ENCODE results near the gene OR4F6. TPM values are rescaled to one million over a fixed set of nuclear protein-coding genes. Genes with fewer than 3 reads are reported as not detected.
"Not testable (repeated sequence)": the region's sequence is repeated elsewhere in the genome, so short reads cannot be mapped to it uniquely, and the experiment has no call there.

Gene OR4F6
- total RNA-seq: not detected
- not detected for polyA plus RNA-seq (2013, experiment 1 of 2)
- polyA plus RNA-seq (2013, experiment 2 of 2): not detected
- long read RNA-seq, experiment 1: 0 reads
- long read RNA-seq, experiment 2: 0 reads
- long read RNA-seq, experiment 3: 0 reads
- long read RNA-seq, experiment 4: 0 reads

GRCh38 chr15:101803209-101803608 is at the start of gene OR4F6:
Gene OR4F6, plus strand, starts transcription at chr15:101803509. Its CDS starts 2,211 bp downstream, at chr15:101805720.
- H3K4me1 Mint-ChIP-seq: no peaks in the 10 kb centered on the region
- H3K27ac ChIP-seq (ENCODE audit: low read depth, low read length): no peak within 1 kb of the TSS
- H3K4me3 ChIP-seq (ENCODE audit: low read length): no peak within 1 kb of the TSS
- no peaks in the 10 kb centered on the region for H3K9me3 Mint-ChIP-seq
- TF ChIP-seq CTCF (conservative IDR thresholded peaks at IDR 0.05): no peak
- no peak within 1 kb of the TSS for H3K9ac ChIP-seq (ENCODE audit: extremely low read depth, low read length, poor library complexity, severe bottlenecking)
- no peaks in the 10 kb centered on the region for H3K4me1 ChIP-seq (ENCODE audit: control insufficient read depth, insufficient read depth, low read length)
- no peaks in the 10 kb centered on the region for H3K27me3 ChIP-seq (ENCODE audit: control insufficient read depth, insufficient read depth, low read length, poor library complexity, severe bottlenecking)
- H3K4me3 Mint-ChIP-seq: no peak within 1 kb of the TSS
- H3K27me3 Mint-ChIP-seq (ENCODE audit: insufficient read depth): peaks cover 3% of the 10 kb centered on the region
- no peaks in the 10 kb centered on the region for H3K9me3 ChIP-seq (ENCODE audit: control insufficient read depth, low read length)
- no peak for DNase-seq
- no peak within 1 kb of the TSS for H3K27ac Mint-ChIP-seq
- 94 to 100% methylated on average over 2 of the region's 2 CpGs for WGBS, 2 experiments (ENCODE audit: insufficient coverage in 1 of 2, insufficient read length in 1 of 2)
- no peaks in the 10 kb centered on the region for H3K36me3 ChIP-seq (ENCODE audit: control insufficient read depth, insufficient read depth, low read length)
- H3K36me3 Mint-ChIP-seq (ENCODE audit: low read depth): no peaks in the 10 kb centered on the region

- DNase-seq; H3K9ac ChIP-seq (ENCODE audit: extremely low read depth, low read length, poor library complexity, severe bottlenecking); H3K9me3 Mint-ChIP-seq; H3K36me3 Mint-ChIP-seq (ENCODE audit: low read depth); H3K36me3 ChIP-seq (ENCODE audit: control insufficient read depth, insufficient read depth, low read length); H3K4me3 ChIP-seq (ENCODE audit: low read length); H3K4me3 Mint-ChIP-seq; H3K27me3 Mint-ChIP-seq (ENCODE audit: insufficient read depth); H3K27me3 ChIP-seq (ENCODE audit: control insufficient read depth, insufficient read depth, low read length, poor library complexity, severe bottlenecking); H3K27ac Mint-ChIP-seq; H3K4me1 Mint-ChIP-seq; H3K27ac ChIP-seq (ENCODE audit: low read depth, low read length); H3K9me3 ChIP-seq (ENCODE audit: control insufficient read depth, low read length); H3K4me1 ChIP-seq (ENCODE audit: control insufficient read depth, insufficient read depth, low read length): not testable (repeated sequence)
- 86 to 93% methylated on average over 10 to 22 of the region's 23 CpGs for WGBS, 2 experiments (ENCODE audit: insufficient coverage in 1 of 2, insufficient read length in 1 of 2)
These were observed 38.5 kb upstream of the OR4F6 start for GRCh38 chr15:101764669-101765339.

- H3K27ac Mint-ChIP-seq; H3K36me3 ChIP-seq (ENCODE audit: control insufficient read depth, insufficient read depth, low read length); H3K9me3 Mint-ChIP-seq; H3K4me3 Mint-ChIP-seq; DNase-seq; H3K27me3 Mint-ChIP-seq (ENCODE audit: insufficient read depth); H3K27ac ChIP-seq (ENCODE audit: low read depth, low read length); H3K36me3 Mint-ChIP-seq (ENCODE audit: low read depth); H3K4me1 Mint-ChIP-seq; H3K4me3 ChIP-seq (ENCODE audit: low read length); H3K9me3 ChIP-seq (ENCODE audit: control insufficient read depth, low read length); H3K4me1 ChIP-seq (ENCODE audit: control insufficient read depth, insufficient read depth, low read length); H3K9ac ChIP-seq (ENCODE audit: extremely low read depth, low read length, poor library complexity, severe bottlenecking); H3K27me3 ChIP-seq (ENCODE audit: control insufficient read depth, insufficient read depth, low read length, poor library complexity, severe bottlenecking): not testable (repeated sequence)
- WGBS, 2 experiments (ENCODE audit: insufficient coverage in 1 of 2, insufficient read length in 1 of 2): 91% methylated on average over 7 of the region's 7 CpGs; no CpG with 5 or more reads in 1 of the 2 experiments
These were observed 38.0 kb upstream of the OR4F6 start for GRCh38 chr15:101765340-101765671.

- WGBS, 2 experiments (ENCODE audit: insufficient coverage in 1 of 2, insufficient read length in 1 of 2): 86 to 87% methylated on average over 9 to 15 of the region's 15 CpGs
- no peaks in the 10 kb centered on the region for H3K4me1 Mint-ChIP-seq
These were observed 37.4 kb upstream of the OR4F6 start for GRCh38 chr15:101765772-101766456.

More at GRCh38 chr15:101765772-101766456, 37.4 kb upstream of the OR4F6 start:
- DNase-seq: no peak
- H3K9ac ChIP-seq (ENCODE audit: extremely low read depth, low read length, poor library complexity, severe bottlenecking): no peak overlapping the region
- H3K9me3 ChIP-seq (ENCODE audit: control insufficient read depth, low read length): no peaks in the 10 kb centered on the region
- Mint-ChIP-seq H3K4me3 (no peak overlapping the region), H3K36me3 (ENCODE audit: low read depth) (no peaks in the 10 kb centered on the region), H3K9me3 (no peaks in the 10 kb centered on the region), H3K27ac (no peak overlapping the region), H3K27me3 (ENCODE audit: insufficient read depth) (peaks cover 3% of the 10 kb centered on the region)
- H3K27me3 ChIP-seq (ENCODE audit: control insufficient read depth, insufficient read depth, low read length, poor library complexity, severe bottlenecking): no peaks in the 10 kb centered on the region
- no peaks in the 10 kb centered on the region for H3K36me3 ChIP-seq (ENCODE audit: control insufficient read depth, insufficient read depth, low read length)
- H3K4me3 ChIP-seq (ENCODE audit: low read length): no peak overlapping the region
- no peak for TF ChIP-seq CTCF (conservative IDR thresholded peaks at IDR 0.05)
- H3K27ac ChIP-seq (ENCODE audit: low read depth, low read length): no peak overlapping the region
- no peaks in the 10 kb centered on the region for H3K4me1 ChIP-seq (ENCODE audit: control insufficient read depth, insufficient read depth, low read length)
